ENCODE results near the gene FGF2. TPM values are rescaled to one million over a fixed set of nuclear protein-coding genes. Genes with fewer than 3 reads are reported as not detected.
"Not testable (repeated sequence)": the region's sequence is repeated elsewhere in the genome, so short reads cannot be mapped to it uniquely, and the experiment has no call there.

Gene FGF2
- total and polyA plus RNA-seq, 2 donors (not counting 1 experiment from before 2014, with no cell fraction given), result 0.13 TPM; not detected in 1

- intact Hi-C loops (cut with micrococcal nuclease), result no loop called here
- Histone ChIP-seq H3K36me3 (replicated peaks in 1 of 2; ENCODE audit: control extremely low read depth in 1 of 2, control insufficient read depth in 1 of 2, extremely low read depth in 1 of 2, insufficient read depth in 2 of 2, low read length in 1 of 2) (no peaks in the 10 kb centered on the region), H3K4me3 (ENCODE audit: control extremely low read depth in 1 of 5, extremely low read depth in 1 of 5, insufficient read depth in 1 of 5, low read depth in 2 of 5, low read length in 4 of 5) (no peak overlapping the region), H3K79me2 (ENCODE audit: control insufficient read depth, insufficient read depth, low read length) (no peaks in the 10 kb centered on the region), H3K9ac (ENCODE audit: low read length) (no peak overlapping the region), H2AFZ (ENCODE audit: insufficient read depth, low read depth, low read length, poor library complexity, severe bottlenecking) (no peak overlapping the region), H4K20me1 (ENCODE audit: control insufficient read depth, insufficient read depth, low read length, poor library complexity, severe bottlenecking) (no peaks in the 10 kb centered on the region), H3K27ac (ENCODE audit: low read length in 2 of 2) (no peak overlapping the region), H3K4me1 (ENCODE audit: control insufficient read depth in 2 of 2, insufficient read depth in 2 of 2, low read length in 2 of 2) (no peaks in the 10 kb centered on the region), H3K4me2 (replicated peaks; ENCODE audit: low read depth, low read length, poor library complexity, severe bottlenecking) (no peak overlapping the region), H3K9me3 (ENCODE audit: control extremely low read depth in 1 of 3, control insufficient read depth in 2 of 3, insufficient read depth in 1 of 3, low read length in 2 of 3) (no peaks in the 10 kb centered on the region), H3K27me3 (replicated peaks in 1 of 4; ENCODE audit: control extremely low read depth in 1 of 4, control insufficient read depth in 3 of 4, insufficient read depth in 4 of 4, low read length in 3 of 4) (peaks cover 0 to 17% (median 9%) of the 10 kb centered on the region in 4 experiments)
- 94% methylated on average over 3 of the region's 4 CpGs for WGBS (ENCODE audit: insufficient coverage)
- POLR2A ChIA-PET, result no interaction called here
- no peak for TF ChIP-seq CTCF (IDR thresholded peaks at IDR 0.05)
- no peak for TF ChIP-seq EZH2 (IDR thresholded peaks at IDR 0.05; ENCODE audit: borderline replicate concordance, insufficient read depth, low read depth, low read length, poor library complexity, severe bottlenecking)
- DNase-seq, result no peak
- ATAC-seq (ENCODE audit: low read depth), result no peak
- H3K27ac Mint-ChIP-seq, result no peak overlapping the region
- H3K4me1 Mint-ChIP-seq, result no peaks in the 10 kb centered on the region
- H3K9me3 Mint-ChIP-seq (ENCODE audit: insufficient read depth), result no peaks in the 10 kb centered on the region
- H3K4me3 Mint-ChIP-seq, result no peak overlapping the region
- CTCF ChIA-PET, result no interaction called here
- H3K27me3 Mint-ChIP-seq, result peaks cover 18% of the 10 kb centered on the region
Observed at GRCh38 chr4:122842984-122843531, 16.4 kb downstream of the FGF2 start.

- H3K4me1 Mint-ChIP-seq; H3K9me3 ChIP-seq (ENCODE audit: control extremely low read depth in 1 of 3, control insufficient read depth in 2 of 3, insufficient read depth in 1 of 3, low read length in 2 of 3); H3K27ac Mint-ChIP-seq; ATAC-seq (ENCODE audit: low read depth); H3K36me3 ChIP-seq (replicated peaks in 1 of 2; ENCODE audit: control extremely low read depth in 1 of 2, control insufficient read depth in 1 of 2, extremely low read depth in 1 of 2, insufficient read depth in 2 of 2, low read length in 1 of 2); H3K4me2 ChIP-seq (replicated peaks; ENCODE audit: low read depth, low read length, poor library complexity, severe bottlenecking); H3K4me3 ChIP-seq (ENCODE audit: control extremely low read depth in 1 of 5, extremely low read depth in 1 of 5, insufficient read depth in 1 of 5, low read depth in 2 of 5, low read length in 4 of 5); H2AFZ ChIP-seq (ENCODE audit: insufficient read depth, low read depth, low read length, poor library complexity, severe bottlenecking); POLR2A ChIA-PET; H3K9ac ChIP-seq (ENCODE audit: low read length); H3K9me3 Mint-ChIP-seq (ENCODE audit: insufficient read depth); H3K4me1 ChIP-seq (ENCODE audit: control insufficient read depth in 2 of 2, insufficient read depth in 2 of 2, low read length in 2 of 2); H3K27me3 Mint-ChIP-seq; H3K79me2 ChIP-seq (ENCODE audit: control insufficient read depth, insufficient read depth, low read length); H3K27ac ChIP-seq (ENCODE audit: low read length in 2 of 2); intact Hi-C loops (cut with micrococcal nuclease); H3K4me3 Mint-ChIP-seq; H4K20me1 ChIP-seq (ENCODE audit: control insufficient read depth, insufficient read depth, low read length, poor library complexity, severe bottlenecking); DNase-seq: not testable (repeated sequence)
- CTCF ChIA-PET, result interaction anchor here (0.7 kb wide), 1 partner anchor 1796 kb away, joined by 4 read pairs; no protein-coding TSS in a partner anchor
- 100% methylated on average over 1 of the region's 1 CpG for WGBS (ENCODE audit: insufficient coverage)
- peaks cover 0 to 17% (median 6%) of the 10 kb centered on the region in 4 experiments for H3K27me3 ChIP-seq (replicated peaks in 1 of 4; ENCODE audit: control extremely low read depth in 1 of 4, control insufficient read depth in 3 of 4, insufficient read depth in 4 of 4, low read length in 3 of 4)
Observed at GRCh38 chr4:122844391-122844790, 17.8 kb downstream of the FGF2 start.
